K562 (cell line): ENCODE results near the gene LCMT2. TPM values are rescaled to one million over a fixed set of nuclear protein-coding genes. Genes with fewer than 3 reads are reported as not detected.

Experiments used
- ARID1B ChIP-seq: fragments of 450-650 bp; IDR thresholded peaks from 2 replicates; pipeline ENCODE4 v1.6.1; 2016; ENCODE audit warnings: antibody characterized with exemption, mild to moderate bottlenecking, inconsistent platforms
- BRF1 ChIP-seq: IDR thresholded peaks from 3 replicates; pipeline ENCODE4 v1.6.1; 2011; ENCODE audit warnings: borderline replicate concordance, mild to moderate bottlenecking; ENCODE audit not compliant: insufficient read length; ENCODE audit errors: extremely low read depth
- CAMTA2 ChIP-seq: fragments of 250-450 bp; sonication (Bioruptor Pico); conservative IDR thresholded peaks from 2 replicates; pipeline ENCODE4 v1.5.1; 2022
- CREB1 ChIP-seq, 2 experiments: sonication (generic) in 1 of 2; formaldehyde crosslinking in 1 of 2; IDR thresholded peaks; 2 replicates each; pipeline versions ENCODE4 v1.6.1 to v1.8.0; 2012 to 2022; ENCODE audit warnings: inconsistent platforms in 1 of 2, mild to moderate bottlenecking in 1 of 2, missing genetic modification reagents in 1 of 2, moderate library complexity in 1 of 2
- FOS ChIP-seq: IDR thresholded peaks from 3 replicates; pipeline ENCODE4 v1.6.1; 2011; ENCODE audit not compliant: insufficient read length; ENCODE audit errors: extremely low read depth
- MCM2 ChIP-seq: fragments of 450-650 bp; IDR thresholded peaks from 2 replicates; pipeline ENCODE4 v1.6.1; 2017; ENCODE audit warnings: low read depth, mild to moderate bottlenecking
- MIER1 ChIP-seq: fragments of 450-650 bp; IDR thresholded peaks from 2 replicates; pipeline ENCODE4 v1.6.1; 2016; ENCODE audit warnings: antibody characterized with exemption, mild to moderate bottlenecking, low read depth
- NFRKB ChIP-seq: fragments of 450-650 bp; IDR thresholded peaks from 2 replicates; pipeline ENCODE4 v1.6.1; 2016; ENCODE audit warnings: low read depth
- NFYB ChIP-seq: IDR thresholded peaks from 2 replicates; pipeline ENCODE4 v1.6.1; 2011; ENCODE audit warnings: mild to moderate bottlenecking, moderate library complexity; ENCODE audit not compliant: insufficient read length; ENCODE audit errors: extremely low read depth
- PHTF2 ChIP-seq: fragments of 250-450 bp; sonication (Bioruptor Pico); IDR thresholded peaks from 2 replicates; pipeline ENCODE4 v1.5.0; 2021; ENCODE audit warnings: mild to moderate bottlenecking
- RFX1 ChIP-seq: fragments of 450-650 bp; IDR thresholded peaks from 2 replicates; pipeline ENCODE4 v1.6.1; 2016; ENCODE audit warnings: mild to moderate bottlenecking, moderate library complexity
- SLC30A9 ChIP-seq: fragments of 250-450 bp; sonication (Bioruptor Pico); IDR thresholded peaks from 2 replicates; pipeline ENCODE4 v1.8.0; 2022; ENCODE audit warnings: mild to moderate bottlenecking, moderate library complexity
- STAT5A ChIP-seq: IDR thresholded peaks from 2 replicates; pipeline ENCODE4 v1.6.1; 2012; ENCODE audit warnings: low read length, inconsistent platforms, borderline replicate concordance
- TRIM24 ChIP-seq, 2 experiments: fragments of 450-650 bp; IDR thresholded peaks; 2 replicates each; pipeline ENCODE4 v1.6.1; 2016
- ZC3H4 ChIP-seq: sonication (generic); formaldehyde crosslinking; IDR thresholded peaks from 2 replicates; pipeline ENCODE4 v1.9.0; 2021; ENCODE audit warnings: missing genetic modification reagents, borderline replicate concordance
- ZNF140 ChIP-seq: fragments of 250-450 bp; sonication (Bioruptor Pico); IDR thresholded peaks from 2 replicates; pipeline ENCODE4 v1.8.0; 2021; ENCODE audit warnings: moderate library complexity, mild to moderate bottlenecking, inconsistent platforms
- ZNF23 ChIP-seq: fragments of 250-450 bp; sonication (Bioruptor Pico); IDR thresholded peaks from 2 replicates; pipeline ENCODE4 v1.4.0; 2020; ENCODE audit warnings: mild to moderate bottlenecking
- ZNF507 ChIP-seq: conservative IDR thresholded peaks from 2 replicates; pipeline ENCODE4 v1.6.1; 2017; ENCODE audit warnings: missing genetic modification characterization, missing compliant biosample characterization
- ZNF699 ChIP-seq: fragments of 250-450 bp; sonication (Bioruptor Pico); IDR thresholded peaks from 2 replicates; pipeline ENCODE4 v1.8.0; 2021; ENCODE audit warnings: mild to moderate bottlenecking, moderate library complexity; ENCODE audit not compliant: insufficient replicate concordance
- polyA plus RNA-seq, 8 experiments: library from polyadenylated mRNA; depleted of rRNA in 4 of 8; stranded (reverse) in 5 of 8; unstranded in 3 of 8; fragments of >200 nt; fragmentation: Nextera tagmentation in 2 of 8; fragmentation: Illumina TruSeq in 1 of 8; extraction: Ambion mirVana in 2 of 8; extraction: Trizol in 1 of 8; gene quantifications; 2 replicates each; pipeline versions ENCODE4 v1.2.1 to v1.2.3, GENCODE V29; 2011 to 2014; ENCODE audit warnings: inconsistent platforms in 1 of 8, missing spikeins in 1 of 8
- total RNA-seq, 7 experiments: library from RNA; depleted of rRNA in 6 of 7; stranded (reverse); fragments of >200 nt in 6 of 7; fragmentation: Illumina TruSeq in 2 of 7; extraction: Trizol in 2 of 7; gene quantifications; 2 replicates each; pipeline versions ENCODE4 v1.2.1 to v1.2.3, GENCODE V29; 2011 to 2021; ENCODE audit warnings: low replicate concordance in 1 of 7
- TF ChIP-seq, protein P1 (sequence below): fragments of 250-450 bp; sonication (Bioruptor Pico); IDR thresholded peaks from 2 replicates; pipeline ENCODE4 v1.5.0; 2021
- TF ChIP-seq, protein P2 (sequence below): fragments of 450-650 bp; IDR thresholded peaks from 2 replicates; pipeline ENCODE4 v1.6.1; 2017; ENCODE audit warnings: antibody characterized with exemption
- TF ChIP-seq, protein P3 (sequence below): sonication (generic); formaldehyde crosslinking; IDR thresholded peaks from 2 replicates; pipeline ENCODE4 v1.8.0; 2023; ENCODE audit warnings: mild to moderate bottlenecking, missing genetic modification reagents

LCMT2 gene
- total and polyA plus RNA-seq, 9 of the 15 experiments (the other 6 are each of a cell fraction or from before 2014, with no cell fraction given): 2.5 to 22.3 (median 15.2) TPM

DNA sequence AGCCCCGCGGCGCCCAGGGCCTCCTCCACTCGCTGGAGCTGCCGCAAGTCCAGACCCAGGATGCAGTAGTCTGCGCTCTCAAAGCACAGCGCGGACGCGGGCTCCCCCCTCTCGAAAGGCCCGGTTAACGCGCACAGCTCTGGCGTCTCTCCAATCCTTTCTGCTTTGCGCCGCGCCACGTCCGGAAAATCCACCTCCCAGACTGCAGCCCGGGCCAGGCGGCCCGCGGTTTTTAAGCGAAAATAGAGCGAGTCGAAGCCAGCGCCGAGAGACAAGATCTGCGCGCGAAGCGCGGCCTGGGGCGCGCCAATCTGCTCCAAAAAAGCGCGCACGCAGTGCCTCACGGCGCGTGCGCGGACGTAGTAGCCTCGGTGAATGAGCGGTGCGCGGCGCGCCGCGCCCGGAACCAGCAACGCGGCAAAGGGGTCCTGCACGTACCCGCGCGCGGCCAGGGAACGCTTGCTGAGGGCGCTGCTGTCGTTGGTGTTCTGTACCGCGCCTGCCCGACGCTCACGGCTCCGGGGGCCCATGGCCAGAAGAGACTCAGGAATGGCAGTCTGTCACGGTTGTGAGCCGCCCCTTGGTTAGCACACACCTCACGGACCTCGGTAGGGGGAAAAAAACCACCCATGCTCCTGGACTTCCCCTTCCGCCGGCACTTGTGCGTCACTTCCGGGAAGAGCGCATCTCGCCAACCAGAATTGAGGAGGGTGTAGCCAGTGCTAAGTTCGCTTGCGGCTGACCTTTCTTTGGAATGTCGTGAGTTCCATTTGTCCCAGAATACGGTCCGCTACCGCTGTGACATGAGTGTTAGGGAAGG, at the start of gene LCMT2 (continued):
- TF ChIP-seq CREB1 (IDR thresholded peaks at IDR 0.05) (peak; percentile 76; the same call in 1 of the 2 replicates), CREB1 (CRISPR knock-in tag; IDR thresholded peaks at IDR 0.05) (peak; percentile 82), ZC3H4 (CRISPR knock-in tag) (no peak), ZNF507 (tag) (no peak), BRF1 (no peak), ARID1B (no peak), NFYB (no peak), MCM2 (no peak), RFX1 (no peak), NFRKB (peak; percentile 38; the same call in 1 of the 2 replicates), ZNF140 (CRISPR knock-in tag) (no peak), MIER1 (no peak), SLC30A9 (CRISPR knock-in tag) (no peak), ZNF23 (CRISPR knock-in tag) (no peak), CAMTA2 (no peak), FOS (no peak), TRIM24 (IDR thresholded peaks at IDR 0.05) (peak; percentile 57 to 85; a peak in 1 of 4 replicates), ZNF699 (CRISPR knock-in tag) (no peak), PHTF2 (CRISPR knock-in tag) (no peak), STAT5A (no peak)
- TF ChIP-seq, protein P1, sequence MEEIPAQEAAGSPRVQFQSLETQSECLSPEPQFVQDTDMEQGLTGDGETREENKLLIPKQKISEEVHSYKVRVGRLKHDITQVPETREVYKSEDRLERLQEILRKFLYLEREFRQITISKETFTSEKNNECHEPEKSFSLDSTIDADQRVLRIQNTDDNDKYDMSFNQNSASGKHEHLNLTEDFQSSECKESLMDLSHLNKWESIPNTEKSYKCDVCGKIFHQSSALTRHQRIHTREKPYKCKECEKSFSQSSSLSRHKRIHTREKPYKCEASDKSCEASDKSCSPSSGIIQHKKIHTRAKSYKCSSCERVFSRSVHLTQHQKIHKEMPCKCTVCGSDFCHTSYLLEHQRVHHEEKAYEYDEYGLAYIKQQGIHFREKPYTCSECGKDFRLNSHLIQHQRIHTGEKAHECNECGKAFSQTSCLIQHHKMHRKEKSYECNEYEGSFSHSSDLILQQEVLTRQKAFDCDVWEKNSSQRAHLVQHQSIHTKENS (CRISPR knock-in tag): no peak
- TF ChIP-seq, protein P2, sequence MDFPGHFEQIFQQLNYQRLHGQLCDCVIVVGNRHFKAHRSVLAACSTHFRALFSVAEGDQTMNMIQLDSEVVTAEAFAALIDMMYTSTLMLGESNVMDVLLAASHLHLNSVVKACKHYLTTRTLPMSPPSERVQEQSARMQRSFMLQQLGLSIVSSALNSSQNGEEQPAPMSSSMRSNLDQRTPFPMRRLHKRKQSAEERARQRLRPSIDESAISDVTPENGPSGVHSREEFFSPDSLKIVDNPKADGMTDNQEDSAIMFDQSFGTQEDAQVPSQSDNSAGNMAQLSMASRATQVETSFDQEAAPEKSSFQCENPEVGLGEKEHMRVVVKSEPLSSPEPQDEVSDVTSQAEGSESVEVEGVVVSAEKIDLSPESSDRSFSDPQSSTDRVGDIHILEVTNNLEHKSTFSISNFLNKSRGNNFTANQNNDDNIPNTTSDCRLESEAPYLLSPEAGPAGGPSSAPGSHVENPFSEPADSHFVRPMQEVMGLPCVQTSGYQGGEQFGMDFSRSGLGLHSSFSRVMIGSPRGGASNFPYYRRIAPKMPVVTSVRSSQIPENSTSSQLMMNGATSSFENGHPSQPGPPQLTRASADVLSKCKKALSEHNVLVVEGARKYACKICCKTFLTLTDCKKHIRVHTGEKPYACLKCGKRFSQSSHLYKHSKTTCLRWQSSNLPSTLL: no peak
- TF ChIP-seq, protein P3, sequence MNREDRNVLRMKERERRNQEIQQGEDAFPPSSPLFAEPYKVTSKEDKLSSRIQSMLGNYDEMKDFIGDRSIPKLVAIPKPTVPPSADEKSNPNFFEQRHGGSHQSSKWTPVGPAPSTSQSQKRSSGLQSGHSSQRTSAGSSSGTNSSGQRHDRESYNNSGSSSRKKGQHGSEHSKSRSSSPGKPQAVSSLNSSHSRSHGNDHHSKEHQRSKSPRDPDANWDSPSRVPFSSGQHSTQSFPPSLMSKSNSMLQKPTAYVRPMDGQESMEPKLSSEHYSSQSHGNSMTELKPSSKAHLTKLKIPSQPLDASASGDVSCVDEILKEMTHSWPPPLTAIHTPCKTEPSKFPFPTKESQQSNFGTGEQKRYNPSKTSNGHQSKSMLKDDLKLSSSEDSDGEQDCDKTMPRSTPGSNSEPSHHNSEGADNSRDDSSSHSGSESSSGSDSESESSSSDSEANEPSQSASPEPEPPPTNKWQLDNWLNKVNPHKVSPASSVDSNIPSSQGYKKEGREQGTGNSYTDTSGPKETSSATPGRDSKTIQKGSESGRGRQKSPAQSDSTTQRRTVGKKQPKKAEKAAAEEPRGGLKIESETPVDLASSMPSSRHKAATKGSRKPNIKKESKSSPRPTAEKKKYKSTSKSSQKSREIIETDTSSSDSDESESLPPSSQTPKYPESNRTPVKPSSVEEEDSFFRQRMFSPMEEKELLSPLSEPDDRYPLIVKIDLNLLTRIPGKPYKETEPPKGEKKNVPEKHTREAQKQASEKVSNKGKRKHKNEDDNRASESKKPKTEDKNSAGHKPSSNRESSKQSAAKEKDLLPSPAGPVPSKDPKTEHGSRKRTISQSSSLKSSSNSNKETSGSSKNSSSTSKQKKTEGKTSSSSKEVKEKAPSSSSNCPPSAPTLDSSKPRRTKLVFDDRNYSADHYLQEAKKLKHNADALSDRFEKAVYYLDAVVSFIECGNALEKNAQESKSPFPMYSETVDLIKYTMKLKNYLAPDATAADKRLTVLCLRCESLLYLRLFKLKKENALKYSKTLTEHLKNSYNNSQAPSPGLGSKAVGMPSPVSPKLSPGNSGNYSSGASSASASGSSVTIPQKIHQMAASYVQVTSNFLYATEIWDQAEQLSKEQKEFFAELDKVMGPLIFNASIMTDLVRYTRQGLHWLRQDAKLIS (CRISPR knock-in tag): peak; percentile 80
